GM13976 (cell line): Measurements from ENCODE around the gene BIRC2.

Experiments
- DNase-seq: peaks from one replicate; pipeline ENCODE4 v3.0.0; 2012; ENCODE audit warnings: low spot score
- CTCF ChIP-seq: IDR thresholded peaks from 2 replicates; pipeline ENCODE4 v1.5.1; 2012; ENCODE audit warnings: borderline replicate concordance, mild to moderate bottlenecking; ENCODE audit not compliant: insufficient read depth; ENCODE audit errors: extremely low read depth, missing control alignments, control extremely low read depth
- in situ Hi-C: fragments of 300-500 bp; cut with MboI; formaldehyde crosslinking; loops from one replicate; pipeline ENCODE4 v1.12.0; 2022; ENCODE audit warnings: low sequenced_read_pairs, mixed read lengths, inconsistent platforms; ENCODE audit not compliant: unreplicated experiment

BIRC2 gene

GRCh38 chr11:102408339-102408738, 61.3 kb downstream of the BIRC2 start:
- DNase-seq: no peak
- TF ChIP-seq CTCF: no peak
- in situ Hi-C loops: no loop called here

GRCh38 chr11:102410382-102410784, 63.4 kb downstream of the BIRC2 start:
- in situ Hi-C loops: no loop called here
- no peak for DNase-seq
- TF ChIP-seq CTCF: no peak

- no peak for TF ChIP-seq CTCF
- in situ Hi-C loops: no loop called here
- no peak for DNase-seq
These were observed 64.1 kb downstream of the BIRC2 start for GRCh38 chr11:102411142-102411541.

- in situ Hi-C loops: no loop called here
- DNase-seq: no peak
- TF ChIP-seq CTCF: no peak
These were observed 66.5 kb downstream of the BIRC2 start for GRCh38 chr11:102413497-102413896.

- in situ Hi-C loops: no loop called here
- TF ChIP-seq CTCF: no peak
- DNase-seq: no peak
These were observed 67.5 kb downstream of the BIRC2 start for GRCh38 chr11:102414559-102414958.

- DNase-seq: no peak
- no peak for TF ChIP-seq CTCF
- in situ Hi-C loops: no loop called here
These were observed 68.4 kb downstream of the BIRC2 start for GRCh38 chr11:102415304-102415916.
